ENCODE results near the gene TENM4. TPM values are rescaled to one million over a fixed set of nuclear protein-coding genes. Genes with fewer than 3 reads are reported as not detected.

Gene TENM4
- polyA plus RNA-seq, 1 donor: 9.0 TPM

- DNase-seq: no peak
Observed at GRCh38 chr11:79418241-79418640, 22.6 kb downstream of the TENM4 start.

- no peak for DNase-seq
Observed at GRCh38 chr11:79417069-79417920, 23.5 kb downstream of the TENM4 start.

DNA sequence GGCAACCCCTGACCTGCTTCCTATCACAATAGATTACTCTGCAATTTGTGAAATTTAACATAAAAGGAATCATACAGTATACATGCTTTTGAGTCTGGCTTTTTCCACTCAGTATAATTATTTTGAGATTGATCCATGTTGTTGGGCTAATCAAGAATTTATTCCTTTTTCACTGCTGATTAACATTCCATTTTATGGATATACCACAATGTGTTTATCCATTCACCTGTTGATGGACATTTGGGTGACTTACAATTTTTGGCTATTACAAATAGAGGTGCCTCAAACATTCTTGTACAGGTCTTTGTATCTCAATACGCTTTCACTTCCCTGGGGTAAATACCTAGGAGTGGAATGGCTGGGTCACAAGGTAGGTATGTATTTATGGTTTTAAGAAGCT, 24.9 kb downstream of the TENM4 start:
- no peak for DNase-seq

- DNase-seq: no peak
Observed at GRCh38 chr11:79415411-79415810, 25.4 kb downstream of the TENM4 start.

DNA sequence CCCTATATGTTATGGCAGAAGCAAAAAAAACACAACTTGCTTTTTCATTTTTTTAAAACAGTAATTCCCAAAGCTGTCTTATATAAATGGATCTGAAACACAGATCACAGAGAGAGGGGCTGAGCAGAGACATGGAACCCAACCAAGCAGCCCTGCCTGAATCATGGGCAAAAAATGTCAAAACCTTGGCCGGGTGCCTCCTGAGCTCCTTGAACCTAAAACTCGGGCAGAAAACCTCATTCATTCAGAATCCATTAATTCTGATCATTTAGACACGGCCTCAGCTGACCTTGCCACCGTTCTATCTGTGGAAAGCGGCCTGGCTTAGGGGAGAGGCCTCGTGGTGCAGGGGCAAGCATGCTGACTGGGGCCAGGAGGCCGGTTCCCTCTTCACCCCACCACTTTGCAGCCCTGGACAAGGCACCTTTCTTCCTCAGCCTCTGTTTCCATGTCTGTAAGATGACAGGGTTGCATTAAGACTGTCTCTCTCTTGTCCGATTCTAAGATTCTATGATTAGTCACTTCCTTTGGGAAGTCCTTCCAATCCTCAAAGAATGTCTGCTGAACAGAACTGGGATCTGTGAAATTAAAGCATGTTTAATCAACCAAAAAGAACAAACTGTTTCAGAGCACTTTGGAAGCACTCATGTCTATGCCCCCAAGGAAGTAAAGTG, 26.0 kb downstream of the TENM4 start:
- DNase-seq: peak; percentile 26

DNA sequence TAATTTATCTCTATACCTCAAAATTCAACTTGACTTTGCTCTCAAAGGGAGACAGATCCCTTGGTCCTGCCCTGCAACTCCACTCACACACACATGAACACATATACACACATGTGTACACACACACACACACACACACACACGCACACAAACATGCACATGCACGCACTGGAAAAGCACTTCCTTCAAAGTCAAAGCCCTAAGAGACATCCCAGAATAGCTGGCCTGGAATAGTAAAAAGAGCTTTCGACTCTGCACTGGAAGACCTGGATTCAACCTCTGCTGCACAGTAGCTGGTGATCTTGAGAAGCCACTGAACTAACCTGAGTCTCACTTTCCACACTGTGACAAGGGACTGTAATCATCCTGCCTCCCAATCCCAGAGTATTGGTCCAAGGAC, 26.8 kb downstream of the TENM4 start:
- DNase-seq: peak; percentile 23

- peak; percentile 93 for DNase-seq
Observed at GRCh38 chr11:79413268-79413667, 27.6 kb downstream of the TENM4 start.

DNA sequence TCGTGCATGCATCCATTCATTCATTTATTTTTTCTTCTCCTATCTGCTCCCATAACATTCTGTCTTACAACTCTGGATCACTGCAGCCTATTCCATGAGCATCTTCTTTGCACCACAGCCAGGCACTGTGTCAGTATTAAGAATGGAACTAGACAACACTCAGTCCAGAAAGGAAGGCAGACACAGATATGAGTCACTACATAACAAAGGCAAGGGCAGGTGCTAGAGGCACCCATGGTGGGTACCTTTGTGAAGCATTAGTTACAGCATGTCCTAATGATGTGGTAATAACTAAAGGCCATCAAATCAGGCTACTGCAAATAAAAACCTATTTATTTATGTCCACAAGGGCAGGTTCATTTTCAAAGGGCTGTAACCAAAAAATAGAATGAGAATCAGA, 28.1 kb downstream of the TENM4 start:
- DNase-seq: no peak

GRCh38 chr11:79409330-79409729, 31.5 kb downstream of the TENM4 start:
- DNase-seq: no peak

- no peak for DNase-seq
Observed at GRCh38 chr11:79406376-79406775, 34.5 kb downstream of the TENM4 start.

DNA sequence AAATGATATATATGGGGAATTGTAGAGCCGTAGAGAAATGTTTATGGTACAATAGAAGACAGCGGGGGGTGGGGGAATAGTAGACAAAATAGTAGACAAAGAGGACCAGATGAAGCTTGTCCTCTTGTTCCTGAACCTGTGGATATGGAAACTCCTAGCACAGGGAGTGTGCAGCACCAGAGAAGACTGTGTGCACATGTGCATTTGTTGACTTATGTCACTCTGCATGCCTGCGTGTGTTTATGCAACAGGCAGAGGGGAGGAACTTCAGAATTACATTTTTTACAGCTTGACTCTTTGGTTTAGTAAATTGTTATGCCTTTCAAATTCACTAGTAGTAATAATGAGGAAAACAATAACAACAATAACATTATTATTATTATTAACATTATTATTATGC, 36.0 kb downstream of the TENM4 start:
- DNase-seq: no peak

DNA sequence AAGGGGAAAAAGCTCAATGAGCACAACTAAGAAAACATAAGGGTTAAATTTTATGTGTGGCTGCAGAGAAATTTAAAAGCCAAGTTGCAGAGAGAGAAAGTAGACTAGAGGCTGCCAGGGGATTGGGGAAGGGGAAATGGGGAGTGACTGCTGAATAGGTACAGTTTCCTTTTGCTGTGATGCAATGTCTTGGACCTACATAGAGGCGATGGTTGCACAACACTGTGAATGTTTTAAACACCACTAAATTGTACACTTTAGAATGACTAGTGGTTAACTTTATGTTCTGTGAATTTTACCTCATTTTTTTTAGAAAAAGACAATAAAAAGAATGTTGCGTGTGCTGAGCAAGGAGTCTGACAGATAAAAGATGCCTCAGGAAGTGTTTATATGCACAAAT, 36.5 kb downstream of the TENM4 start:
- no peak for DNase-seq

GRCh38 chr11:79403839-79404238, 37.0 kb downstream of the TENM4 start:
- no peak for DNase-seq

DNA sequence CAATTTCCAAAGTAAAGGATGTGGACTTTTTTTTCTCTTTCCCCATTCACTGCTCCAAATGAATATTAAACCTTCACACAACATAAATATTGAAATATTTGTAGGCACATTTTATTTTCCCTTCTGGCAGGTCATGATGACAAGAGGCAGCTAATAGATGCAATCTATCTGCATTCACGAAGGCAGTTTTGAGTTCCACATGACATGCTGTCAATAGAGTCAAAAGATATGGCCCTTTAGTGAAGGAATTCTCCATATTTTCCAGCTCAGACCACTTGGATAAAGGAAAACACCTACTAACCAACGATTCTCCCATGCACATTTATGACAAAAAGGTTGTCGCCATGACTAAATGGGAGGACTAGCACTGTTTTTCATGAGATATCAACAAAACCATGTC, 37.9 kb downstream of the TENM4 start:
- no peak for DNase-seq

- no peak for DNase-seq
Observed at GRCh38 chr11:79400717-79401330, 40.0 kb downstream of the TENM4 start.

DNA sequence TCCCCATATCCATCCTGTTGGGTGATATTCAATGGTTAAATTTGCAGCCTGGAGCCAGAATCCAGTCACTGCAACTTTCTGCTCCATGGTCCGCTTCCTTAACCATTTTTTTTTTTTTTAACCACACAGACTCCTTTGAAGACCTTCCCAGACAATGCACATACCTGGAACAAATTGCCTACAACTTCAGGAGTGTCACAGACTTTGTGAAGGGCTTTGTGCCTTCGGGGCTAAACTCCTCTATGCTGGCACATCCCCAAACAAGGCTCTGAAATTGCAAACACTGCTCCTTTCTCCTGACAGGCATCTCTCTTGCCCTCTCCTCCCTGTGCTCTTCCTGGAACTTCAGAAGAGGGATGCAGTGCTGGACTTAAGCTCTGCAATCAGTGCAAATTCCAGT, 40.6 kb downstream of the TENM4 start:
- DNase-seq: no peak

- DNase-seq: no peak
Observed at GRCh38 chr11:79397252-79397651, 43.6 kb downstream of the TENM4 start.

DNA sequence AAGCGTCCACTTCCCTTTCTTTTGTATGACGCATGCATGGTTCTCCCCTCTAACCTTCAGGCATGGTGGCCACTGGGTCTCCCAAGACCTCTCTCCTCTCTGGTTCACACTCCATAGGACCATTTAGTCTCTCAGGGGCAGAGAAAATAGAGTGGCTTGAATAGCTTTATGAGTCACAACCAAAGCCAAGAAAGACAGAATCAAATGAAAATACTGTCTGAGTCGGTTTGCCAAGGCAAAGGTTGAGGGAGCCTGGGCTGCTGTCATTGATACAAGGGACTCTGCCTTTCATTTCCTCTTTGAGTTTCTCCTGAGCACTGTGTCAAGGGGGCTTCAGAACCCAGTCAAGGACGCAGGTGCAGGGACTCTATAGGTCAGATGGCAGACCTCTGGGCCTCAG, 44.2 kb downstream of the TENM4 start:
- no peak for DNase-seq

DNA sequence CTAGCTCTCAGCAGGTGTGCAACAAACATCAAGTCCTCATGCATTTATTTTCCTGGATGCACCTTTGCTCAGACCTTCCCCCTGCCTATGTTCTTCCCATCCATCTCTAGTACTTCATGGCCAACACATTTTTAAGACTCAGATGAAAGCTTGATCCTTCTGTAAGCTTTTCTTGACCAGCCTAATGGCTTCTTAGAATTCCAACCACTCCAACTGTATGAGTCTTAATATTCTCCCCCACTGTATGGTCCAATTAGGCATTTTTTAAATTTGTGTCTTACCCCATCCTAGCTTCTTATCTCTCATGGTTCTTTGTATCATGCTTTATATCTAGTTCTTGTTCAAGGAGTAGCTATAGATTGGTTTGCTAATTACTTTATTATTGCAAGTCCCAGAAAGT, 44.8 kb downstream of the TENM4 start:
- DNase-seq: no peak

GRCh38 chr11:79393362-79394043, 47.3 kb downstream of the TENM4 start:
- no peak for DNase-seq

- DNase-seq: no peak
Observed at GRCh38 chr11:79392161-79392560, 48.7 kb downstream of the TENM4 start.

- DNase-seq: no peak
Observed at GRCh38 chr11:79390923-79391322, 49.9 kb downstream of the TENM4 start.

GRCh38 chr11:79390477-79390876, 50.4 kb downstream of the TENM4 start:
- DNase-seq: no peak
